HEK293 (cell line): ENCODE results near the gene AKAP17A.

Experiments used
- CTCF ChIA-PET: fragments of 350-600 bp; formaldehyde crosslinking; extraction: SDS; loops from one replicate; lab custom pipeline; 2021; ENCODE audit warnings: antibody characterized with exemption; lab: Yijun Ruan, JAX
- POLR2A ChIA-PET: fragments of 300-600 bp; formaldehyde crosslinking; extraction: SDS; loops from one replicate; lab custom pipeline; 2020; ENCODE audit warnings: antibody characterized with exemption, inconsistent platforms; lab: Yijun Ruan, JAX
- H3K27ac ChIP-seq: fragments of 200-500 bp; sonication (Bioruptor generic); 2 replicates; pipeline ENCODE4 v1.5.1; 2014; ENCODE audit warnings: low read depth, low read length, control low read depth, inconsistent platforms; ENCODE audit errors: extremely low read depth
- H3K36me3 ChIP-seq, 2 experiments: fragments of 200-500 bp in 1 of 2; sonication (Bioruptor generic) in 1 of 2; 1 replicate in 1 of 2; 2 replicates in 1 of 2; pipeline ENCODE4 v1.5.1; 2014 to 2017; ENCODE audit warnings: inconsistent platforms in 2 of 2, low read length in 2 of 2; ENCODE audit not compliant: control insufficient read depth in 2 of 2, insufficient read depth in 1 of 2
- H3K4me1 ChIP-seq: fragments of 200-500 bp; sonication (Bioruptor generic); 2 replicates; pipeline ENCODE4 v1.5.1; 2014; ENCODE audit warnings: mild to moderate bottlenecking, low read length, inconsistent platforms; ENCODE audit not compliant: control insufficient read depth, insufficient read depth
- H3K4me3 ChIP-seq: 2 replicates; pipeline ENCODE4 v1.5.1; 2011; ENCODE audit warnings: low read depth, mild to moderate bottlenecking, control low read depth, low read length, moderate library complexity
- H3K9me3 ChIP-seq: fragments of 200-500 bp; sonication (Bioruptor generic); 2 replicates; pipeline ENCODE4 v1.5.1; 2014; ENCODE audit warnings: low read depth, low read length, inconsistent platforms; ENCODE audit not compliant: control insufficient read depth, insufficient read depth
- BCL11A ChIP-seq: fragments of 450-650 bp; formaldehyde crosslinking; IDR thresholded peaks from 2 replicates; pipeline ENCODE4 v1.5.1; 2016; ENCODE audit warnings: low read depth, missing biosample characterization, missing genetic modification characterization
- FEZF1 ChIP-seq: fragments of 450-650 bp; formaldehyde crosslinking; IDR thresholded peaks from 2 replicates; pipeline ENCODE4 v1.5.1; 2016; ENCODE audit warnings: missing biosample characterization, missing genetic modification characterization
- ZBTB20 ChIP-seq: fragments of 450-650 bp; formaldehyde crosslinking; IDR thresholded peaks from 2 replicates; pipeline ENCODE4 v1.5.1; 2016; ENCODE audit warnings: missing biosample characterization, missing genetic modification characterization
- ZFHX2 ChIP-seq: fragments of 450-650 bp; formaldehyde crosslinking; conservative IDR thresholded peaks from 2 replicates; pipeline ENCODE4 v1.5.1; 2016; ENCODE audit warnings: missing biosample characterization, missing genetic modification characterization
- ZFP41 ChIP-seq: fragments of 450-650 bp; formaldehyde crosslinking; IDR thresholded peaks from 2 replicates; pipeline ENCODE4 v1.5.1; 2016; ENCODE audit warnings: missing biosample characterization, missing genetic modification characterization, borderline replicate concordance
- ZNF184 ChIP-seq: fragments of 450-650 bp; IDR thresholded peaks from 2 replicates; pipeline ENCODE4 v1.5.1; 2018; ENCODE audit warnings: missing biosample characterization, mild to moderate bottlenecking, missing genetic modification characterization
- ZNF366 ChIP-seq: fragments of 450-650 bp; formaldehyde crosslinking; conservative IDR thresholded peaks from 2 replicates; pipeline ENCODE4 v1.5.1; 2016; ENCODE audit warnings: missing biosample characterization, missing genetic modification characterization
- ZNF394 ChIP-seq: fragments of 450-650 bp; formaldehyde crosslinking; IDR thresholded peaks from 2 replicates; pipeline ENCODE4 v1.5.1; 2016; ENCODE audit warnings: missing biosample characterization, missing genetic modification characterization, mild to moderate bottlenecking, moderate library complexity, borderline replicate concordance
- ZNF404 ChIP-seq: fragments of 450-650 bp; formaldehyde crosslinking; IDR thresholded peaks from 2 replicates; pipeline ENCODE4 v1.5.1; 2017; ENCODE audit warnings: missing biosample characterization, missing genetic modification characterization
- ZNF501 ChIP-seq: fragments of 450-650 bp; formaldehyde crosslinking; IDR thresholded peaks from 2 replicates; pipeline ENCODE4 v1.5.1; 2016; ENCODE audit warnings: missing biosample characterization, missing genetic modification characterization
- ZNF549 ChIP-seq: fragments of 450-650 bp; IDR thresholded peaks from 2 replicates; pipeline ENCODE4 v1.5.1; 2018; ENCODE audit warnings: missing biosample characterization, missing genetic modification characterization, mild to moderate bottlenecking, inconsistent platforms, moderate library complexity
- ZNF610 ChIP-seq: fragments of 450-650 bp; formaldehyde crosslinking; IDR thresholded peaks from 2 replicates; pipeline ENCODE4 v1.5.1; 2016; ENCODE audit warnings: missing biosample characterization, missing genetic modification characterization, borderline replicate concordance
- ZNF629 ChIP-seq: fragments of 450-650 bp; formaldehyde crosslinking; IDR thresholded peaks from 2 replicates; pipeline ENCODE4 v1.5.1; 2017; ENCODE audit warnings: missing biosample characterization, missing genetic modification characterization
- ZNF658 ChIP-seq: fragments of 450-650 bp; formaldehyde crosslinking; IDR thresholded peaks from 2 replicates; pipeline ENCODE4; 2016; ENCODE audit warnings: missing biosample characterization, missing genetic modification characterization
- ZNF670 ChIP-seq: fragments of 450-650 bp; formaldehyde crosslinking; IDR thresholded peaks from 2 replicates; pipeline ENCODE4 v1.5.1; 2016; ENCODE audit warnings: missing biosample characterization, missing genetic modification characterization, low read depth
- ZNF792 ChIP-seq: fragments of 450-650 bp; formaldehyde crosslinking; IDR thresholded peaks from 2 replicates; pipeline ENCODE4 v1.5.1; 2016; ENCODE audit warnings: missing biosample characterization, missing genetic modification characterization
- ZNF830 ChIP-seq: fragments of 450-650 bp; IDR thresholded peaks from 2 replicates; pipeline ENCODE4 v1.5.0; 2018; ENCODE audit warnings: missing biosample characterization, missing genetic modification characterization, low read depth, mild to moderate bottlenecking, moderate library complexity
- ZSCAN23 ChIP-seq: fragments of 450-650 bp; formaldehyde crosslinking; IDR thresholded peaks from 2 replicates; pipeline ENCODE4 v1.5.1; 2016; ENCODE audit warnings: missing biosample characterization, missing genetic modification characterization
- TF ChIP-seq, protein P1 (sequence below): fragments of 450-650 bp; formaldehyde crosslinking; IDR thresholded peaks from 2 replicates; pipeline ENCODE4 v1.5.1; 2016; ENCODE audit warnings: missing biosample characterization, missing genetic modification characterization
- TF ChIP-seq, protein P2 (sequence below): fragments of 450-650 bp; formaldehyde crosslinking; optimal IDR thresholded peaks from 2 replicates; pipeline ENCODE3; 2016; ENCODE audit warnings: missing biosample characterization, mild to moderate bottlenecking, missing genetic modification characterization
- TF ChIP-seq, protein P3 (sequence below): sonication (generic); formaldehyde crosslinking; IDR thresholded peaks from 2 replicates; pipeline ENCODE4 v1.8.1; 2022; ENCODE audit warnings: mild to moderate bottlenecking, moderate library complexity, missing genetic modification reagents
- TF ChIP-seq, protein P4 (sequence below): fragments of 450-650 bp; formaldehyde crosslinking; IDR thresholded peaks from 2 replicates; pipeline ENCODE4 v1.5.1; 2017; ENCODE audit warnings: missing biosample characterization, missing genetic modification characterization

AKAP17A gene

DNA sequence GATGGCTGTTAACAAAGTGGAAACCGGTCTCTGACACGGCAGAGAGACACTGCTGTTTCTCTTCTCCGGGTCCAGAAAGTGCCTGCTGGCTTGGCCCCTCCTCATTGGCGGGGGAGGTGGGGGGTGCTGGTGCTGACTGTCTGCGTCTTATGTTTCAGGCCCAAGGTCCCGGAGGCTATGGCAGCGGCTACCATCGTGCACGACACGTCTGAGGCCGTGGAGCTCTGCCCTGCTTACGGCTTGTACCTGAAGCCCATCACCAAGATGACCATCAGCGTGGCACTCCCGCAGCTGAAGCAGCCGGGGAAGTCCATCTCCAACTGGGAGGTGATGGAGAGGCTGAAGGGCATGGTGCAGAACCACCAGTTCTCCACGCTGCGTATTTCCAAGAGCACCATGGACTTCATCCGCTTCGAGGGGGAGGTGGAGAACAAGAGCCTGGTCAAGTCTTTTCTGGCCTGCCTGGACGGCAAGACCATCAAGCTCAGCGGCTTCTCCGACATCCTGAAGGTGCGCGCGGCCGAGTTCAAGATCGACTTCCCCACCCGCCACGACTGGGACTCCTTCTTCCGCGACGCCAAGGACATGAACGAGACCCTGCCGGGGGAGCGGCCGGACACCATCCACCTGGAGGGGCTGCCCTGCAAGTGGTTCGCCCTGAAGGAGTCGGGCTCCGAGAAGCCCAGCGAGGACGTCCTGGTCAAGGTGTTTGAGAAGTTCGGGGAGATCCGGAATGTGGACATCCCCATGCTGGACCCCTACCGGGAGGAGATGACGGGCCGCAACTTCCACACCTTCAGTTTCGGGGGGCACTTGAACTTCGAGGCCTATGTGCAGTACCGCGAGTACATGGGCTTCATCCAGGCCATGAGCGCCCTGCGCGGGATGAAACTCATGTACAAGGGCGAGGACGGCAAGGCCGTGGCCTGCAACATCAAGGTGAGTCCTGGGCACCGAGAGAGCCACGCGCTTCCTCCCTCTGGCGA, 2.2 kb downstream of the AKAP17A start:
- Histone ChIP-seq H3K9me3 (no peaks in the 10 kb centered on the region), H3K4me3 (no peak overlapping the region)

DNA sequence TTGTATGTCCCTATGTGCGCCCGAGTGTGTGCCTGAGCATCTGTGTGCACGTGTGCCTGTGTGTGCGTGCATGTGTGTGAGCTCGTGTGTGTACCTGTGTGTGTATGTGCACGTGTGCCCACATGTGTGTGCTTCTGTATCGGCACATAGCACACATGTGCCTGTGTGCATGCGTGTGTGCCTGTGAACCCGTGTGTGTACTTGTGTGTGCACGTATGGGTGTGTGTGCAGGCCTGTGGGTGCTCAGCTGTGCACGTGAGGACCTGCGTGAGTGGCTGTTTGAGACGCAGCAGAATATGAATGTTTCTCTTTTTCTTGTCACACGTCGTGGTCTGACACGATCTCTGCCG, 4.3 kb downstream of the AKAP17A start:
- Histone ChIP-seq H3K4me3 (no peak overlapping the region), H3K9me3 (no peaks in the 10 kb centered on the region), H3K27ac (no peak overlapping the region), H3K4me1 (no peaks in the 10 kb centered on the region), H3K36me3 (peaks cover 18 to 73% of the 10 kb centered on the region in 2 experiments; a peak in 2 of 3 replicates)
- POLR2A ChIA-PET = no interaction called here
- CTCF ChIA-PET = no interaction called here
- no peak for TF ChIP-seq ZNF670 (tag by site-specific recombination)

More for the DNA sequence above, 2.2 kb downstream of the AKAP17A start:
- CTCF ChIA-PET = no interaction called here
- no peak for TF ChIP-seq ZNF629
- TF ChIP-seq ZFP41 (tag by site-specific recombination) = no peak
- TF ChIP-seq ZSCAN23 (tag by site-specific recombination) = no peak
- TF ChIP-seq ZNF792 (tag by site-specific recombination) = no peak
- no peak for TF ChIP-seq ZNF610 (tag by site-specific recombination)
- TF ChIP-seq ZNF549 = no peak
- no peak for TF ChIP-seq ZNF830 (tag by site-specific recombination)
- TF ChIP-seq, protein P1, sequence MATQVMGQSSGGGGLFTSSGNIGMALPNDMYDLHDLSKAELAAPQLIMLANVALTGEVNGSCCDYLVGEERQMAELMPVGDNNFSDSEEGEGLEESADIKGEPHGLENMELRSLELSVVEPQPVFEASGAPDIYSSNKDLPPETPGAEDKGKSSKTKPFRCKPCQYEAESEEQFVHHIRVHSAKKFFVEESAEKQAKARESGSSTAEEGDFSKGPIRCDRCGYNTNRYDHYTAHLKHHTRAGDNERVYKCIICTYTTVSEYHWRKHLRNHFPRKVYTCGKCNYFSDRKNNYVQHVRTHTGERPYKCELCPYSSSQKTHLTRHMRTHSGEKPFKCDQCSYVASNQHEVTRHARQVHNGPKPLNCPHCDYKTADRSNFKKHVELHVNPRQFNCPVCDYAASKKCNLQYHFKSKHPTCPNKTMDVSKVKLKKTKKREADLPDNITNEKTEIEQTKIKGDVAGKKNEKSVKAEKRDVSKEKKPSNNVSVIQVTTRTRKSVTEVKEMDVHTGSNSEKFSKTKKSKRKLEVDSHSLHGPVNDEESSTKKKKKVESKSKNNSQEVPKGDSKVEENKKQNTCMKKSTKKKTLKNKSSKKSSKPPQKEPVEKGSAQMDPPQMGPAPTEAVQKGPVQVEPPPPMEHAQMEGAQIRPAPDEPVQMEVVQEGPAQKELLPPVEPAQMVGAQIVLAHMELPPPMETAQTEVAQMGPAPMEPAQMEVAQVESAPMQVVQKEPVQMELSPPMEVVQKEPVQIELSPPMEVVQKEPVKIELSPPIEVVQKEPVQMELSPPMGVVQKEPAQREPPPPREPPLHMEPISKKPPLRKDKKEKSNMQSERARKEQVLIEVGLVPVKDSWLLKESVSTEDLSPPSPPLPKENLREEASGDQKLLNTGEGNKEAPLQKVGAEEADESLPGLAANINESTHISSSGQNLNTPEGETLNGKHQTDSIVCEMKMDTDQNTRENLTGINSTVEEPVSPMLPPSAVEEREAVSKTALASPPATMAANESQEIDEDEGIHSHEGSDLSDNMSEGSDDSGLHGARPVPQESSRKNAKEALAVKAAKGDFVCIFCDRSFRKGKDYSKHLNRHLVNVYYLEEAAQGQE (tag by site-specific recombination) = no peak
- TF ChIP-seq ZNF184 (tag by site-specific recombination) = no peak
- POLR2A ChIA-PET = no interaction called here
- Histone ChIP-seq H3K27ac (no peak overlapping the region), H3K36me3 (peaks cover 18 to 52% of the 10 kb centered on the region in 2 experiments; a peak in 2 of 3 replicates), H3K4me1 (no peaks in the 10 kb centered on the region)

DNA sequence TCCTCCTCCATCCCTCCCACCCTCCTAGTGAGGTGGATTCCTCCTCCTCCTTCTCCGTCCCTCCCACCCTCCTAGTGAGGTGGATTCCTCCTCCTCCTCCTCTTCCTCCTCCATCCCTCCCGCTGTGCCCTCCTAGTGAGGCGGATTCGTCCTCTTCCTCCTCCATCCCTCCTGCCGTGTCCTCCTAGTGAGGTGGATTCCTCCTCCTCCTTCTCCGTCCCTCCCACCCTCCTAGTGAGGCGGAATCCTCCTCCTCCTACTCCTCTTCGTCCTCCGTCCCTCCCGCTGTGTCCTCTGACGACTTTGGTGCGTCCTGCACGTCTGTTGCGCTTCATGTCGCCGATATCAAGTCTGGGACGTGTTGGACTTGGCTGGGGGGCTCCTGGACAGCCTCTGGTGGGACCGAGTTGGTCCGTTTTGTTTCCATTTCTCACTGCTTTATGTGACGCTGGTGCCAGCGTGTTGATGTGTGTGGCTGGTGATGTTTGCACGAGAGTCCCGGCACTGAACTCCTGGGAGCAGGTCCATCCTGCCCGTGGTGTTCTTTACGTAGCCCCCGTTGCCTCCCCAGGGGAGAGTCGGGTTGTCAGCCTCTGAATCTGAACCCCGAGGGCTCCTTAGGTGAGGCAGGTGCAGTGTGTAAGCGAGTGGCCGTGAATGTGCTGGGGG, 5.4 kb downstream of the AKAP17A start:
- Histone ChIP-seq H3K36me3 (peaks cover 22 to 84% of the 10 kb centered on the region in 2 experiments; a peak in 2 of 3 replicates), H3K27ac (no peak overlapping the region), H3K9me3 (no peaks in the 10 kb centered on the region), H3K4me1 (no peaks in the 10 kb centered on the region), H3K4me3 (no peak overlapping the region)
- POLR2A ChIA-PET = no interaction called here
- CTCF ChIA-PET = no interaction called here
- TF ChIP-seq, protein P2, sequence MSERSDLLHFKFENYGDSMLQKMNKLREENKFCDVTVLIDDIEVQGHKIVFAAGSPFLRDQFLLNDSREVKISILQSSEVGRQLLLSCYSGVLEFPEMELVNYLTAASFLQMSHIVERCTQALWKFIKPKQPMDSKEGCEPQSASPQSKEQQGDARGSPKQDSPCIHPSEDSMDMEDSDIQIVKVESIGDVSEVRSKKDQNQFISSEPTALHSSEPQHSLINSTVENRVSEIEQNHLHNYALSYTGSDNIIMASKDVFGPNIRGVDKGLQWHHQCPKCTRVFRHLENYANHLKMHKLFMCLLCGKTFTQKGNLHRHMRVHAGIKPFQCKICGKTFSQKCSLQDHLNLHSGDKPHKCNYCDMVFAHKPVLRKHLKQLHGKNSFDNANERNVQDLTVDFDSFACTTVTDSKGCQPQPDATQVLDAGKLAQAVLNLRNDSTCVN (tag by site-specific recombination) = no peak
- TF ChIP-seq ZFHX2 = no peak
- TF ChIP-seq ZNF501 (tag by site-specific recombination) = no peak
- no peak for TF ChIP-seq ZNF366
- TF ChIP-seq FEZF1 (tag by site-specific recombination) = no peak
- TF ChIP-seq, protein P3, sequence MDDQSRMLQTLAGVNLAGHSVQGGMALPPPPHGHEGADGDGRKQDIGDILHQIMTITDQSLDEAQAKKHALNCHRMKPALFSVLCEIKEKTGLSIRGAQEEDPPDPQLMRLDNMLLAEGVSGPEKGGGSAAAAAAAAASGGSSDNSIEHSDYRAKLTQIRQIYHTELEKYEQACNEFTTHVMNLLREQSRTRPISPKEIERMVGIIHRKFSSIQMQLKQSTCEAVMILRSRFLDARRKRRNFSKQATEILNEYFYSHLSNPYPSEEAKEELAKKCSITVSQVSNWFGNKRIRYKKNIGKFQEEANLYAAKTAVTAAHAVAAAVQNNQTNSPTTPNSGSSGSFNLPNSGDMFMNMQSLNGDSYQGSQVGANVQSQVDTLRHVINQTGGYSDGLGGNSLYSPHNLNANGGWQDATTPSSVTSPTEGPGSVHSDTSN = no peak
- no peak for TF ChIP-seq ZBTB20 (tag by site-specific recombination)
- TF ChIP-seq ZNF404 (tag by site-specific recombination) = no peak
- TF ChIP-seq, protein P4, sequence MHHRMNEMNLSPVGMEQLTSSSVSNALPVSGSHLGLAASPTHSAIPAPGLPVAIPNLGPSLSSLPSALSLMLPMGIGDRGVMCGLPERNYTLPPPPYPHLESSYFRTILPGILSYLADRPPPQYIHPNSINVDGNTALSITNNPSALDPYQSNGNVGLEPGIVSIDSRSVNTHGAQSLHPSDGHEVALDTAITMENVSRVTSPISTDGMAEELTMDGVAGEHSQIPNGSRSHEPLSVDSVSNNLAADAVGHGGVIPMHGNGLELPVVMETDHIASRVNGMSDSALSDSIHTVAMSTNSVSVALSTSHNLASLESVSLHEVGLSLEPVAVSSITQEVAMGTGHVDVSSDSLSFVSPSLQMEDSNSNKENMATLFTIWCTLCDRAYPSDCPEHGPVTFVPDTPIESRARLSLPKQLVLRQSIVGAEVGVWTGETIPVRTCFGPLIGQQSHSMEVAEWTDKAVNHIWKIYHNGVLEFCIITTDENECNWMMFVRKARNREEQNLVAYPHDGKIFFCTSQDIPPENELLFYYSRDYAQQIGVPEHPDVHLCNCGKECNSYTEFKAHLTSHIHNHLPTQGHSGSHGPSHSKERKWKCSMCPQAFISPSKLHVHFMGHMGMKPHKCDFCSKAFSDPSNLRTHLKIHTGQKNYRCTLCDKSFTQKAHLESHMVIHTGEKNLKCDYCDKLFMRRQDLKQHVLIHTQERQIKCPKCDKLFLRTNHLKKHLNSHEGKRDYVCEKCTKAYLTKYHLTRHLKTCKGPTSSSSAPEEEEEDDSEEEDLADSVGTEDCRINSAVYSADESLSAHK (tag by site-specific recombination) = no peak
- no peak for TF ChIP-seq ZNF658 (tag by site-specific recombination)
- no peak for TF ChIP-seq ZNF394 (tag by site-specific recombination)
- TF ChIP-seq BCL11A (tag by site-specific recombination) = no peak
